ENCODE measurements around the gene PIN1.

DNA sequence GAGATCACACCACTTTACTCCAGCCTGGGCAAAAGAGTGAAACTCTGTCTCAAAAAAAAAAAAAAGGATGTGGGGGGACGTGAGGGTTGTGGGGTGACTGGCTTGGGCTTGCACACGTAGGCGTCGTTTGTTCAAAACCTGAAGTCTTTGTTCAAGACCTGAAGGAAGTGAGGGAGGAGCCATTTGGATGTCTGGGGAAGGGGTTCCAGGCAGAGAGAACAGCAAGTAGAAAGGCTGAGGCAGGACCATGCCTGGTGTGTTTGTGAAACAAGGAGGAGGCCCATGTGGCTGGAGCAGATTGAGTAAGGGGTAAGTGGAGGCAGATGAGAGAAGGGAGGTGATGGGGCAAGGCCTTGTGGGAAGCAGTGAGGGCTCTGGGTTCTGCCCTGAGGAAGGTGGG lies 27.8 kb downstream of the PIN1 start:
- TF ChIP-seq, protein P1, sequence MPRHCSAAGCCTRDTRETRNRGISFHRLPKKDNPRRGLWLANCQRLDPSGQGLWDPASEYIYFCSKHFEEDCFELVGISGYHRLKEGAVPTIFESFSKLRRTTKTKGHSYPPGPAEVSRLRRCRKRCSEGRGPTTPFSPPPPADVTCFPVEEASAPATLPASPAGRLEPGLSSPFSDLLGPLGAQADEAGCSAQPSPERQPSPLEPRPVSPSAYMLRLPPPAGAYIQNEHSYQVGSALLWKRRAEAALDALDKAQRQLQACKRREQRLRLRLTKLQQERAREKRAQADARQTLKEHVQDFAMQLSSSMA (CRISPR knock-in tag; IDR thresholded peaks at IDR 0.05) = no peak
- TF ChIP-seq RXRA (CRISPR knock-in tag; IDR thresholded peaks at IDR 0.05) (no peak), HOXD1 (CRISPR knock-in tag; IDR thresholded peaks at IDR 0.05) (no peak), CREB1 (IDR thresholded peaks at IDR 0.05) (no peak), CREB1 (CRISPR knock-in tag; IDR thresholded peaks at IDR 0.05) (no peak), ZSCAN29 (CRISPR knock-in tag; conservative IDR thresholded peaks at IDR 0.05) (no peak), FOXK1 (CRISPR knock-in tag; IDR thresholded peaks at IDR 0.05; ENCODE audit: borderline replicate concordance, low read depth) (no peak), ZNF564 (CRISPR knock-in tag; IDR thresholded peaks at IDR 0.05) (no peak), CEBPB (IDR thresholded peaks at IDR 0.05; ENCODE audit: borderline replicate concordance, low read depth, low read length) (no peak), ZNF670 (CRISPR knock-in tag; IDR thresholded peaks at IDR 0.05; ENCODE audit: borderline replicate concordance) (no peak)
- TF ChIP-seq, protein P2, sequence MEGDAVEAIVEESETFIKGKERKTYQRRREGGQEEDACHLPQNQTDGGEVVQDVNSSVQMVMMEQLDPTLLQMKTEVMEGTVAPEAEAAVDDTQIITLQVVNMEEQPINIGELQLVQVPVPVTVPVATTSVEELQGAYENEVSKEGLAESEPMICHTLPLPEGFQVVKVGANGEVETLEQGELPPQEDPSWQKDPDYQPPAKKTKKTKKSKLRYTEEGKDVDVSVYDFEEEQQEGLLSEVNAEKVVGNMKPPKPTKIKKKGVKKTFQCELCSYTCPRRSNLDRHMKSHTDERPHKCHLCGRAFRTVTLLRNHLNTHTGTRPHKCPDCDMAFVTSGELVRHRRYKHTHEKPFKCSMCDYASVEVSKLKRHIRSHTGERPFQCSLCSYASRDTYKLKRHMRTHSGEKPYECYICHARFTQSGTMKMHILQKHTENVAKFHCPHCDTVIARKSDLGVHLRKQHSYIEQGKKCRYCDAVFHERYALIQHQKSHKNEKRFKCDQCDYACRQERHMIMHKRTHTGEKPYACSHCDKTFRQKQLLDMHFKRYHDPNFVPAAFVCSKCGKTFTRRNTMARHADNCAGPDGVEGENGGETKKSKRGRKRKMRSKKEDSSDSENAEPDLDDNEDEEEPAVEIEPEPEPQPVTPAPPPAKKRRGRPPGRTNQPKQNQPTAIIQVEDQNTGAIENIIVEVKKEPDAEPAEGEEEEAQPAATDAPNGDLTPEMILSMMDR (CRISPR knock-in tag; IDR thresholded peaks at IDR 0.05) = no peak
- TF ChIP-seq, protein P3, sequence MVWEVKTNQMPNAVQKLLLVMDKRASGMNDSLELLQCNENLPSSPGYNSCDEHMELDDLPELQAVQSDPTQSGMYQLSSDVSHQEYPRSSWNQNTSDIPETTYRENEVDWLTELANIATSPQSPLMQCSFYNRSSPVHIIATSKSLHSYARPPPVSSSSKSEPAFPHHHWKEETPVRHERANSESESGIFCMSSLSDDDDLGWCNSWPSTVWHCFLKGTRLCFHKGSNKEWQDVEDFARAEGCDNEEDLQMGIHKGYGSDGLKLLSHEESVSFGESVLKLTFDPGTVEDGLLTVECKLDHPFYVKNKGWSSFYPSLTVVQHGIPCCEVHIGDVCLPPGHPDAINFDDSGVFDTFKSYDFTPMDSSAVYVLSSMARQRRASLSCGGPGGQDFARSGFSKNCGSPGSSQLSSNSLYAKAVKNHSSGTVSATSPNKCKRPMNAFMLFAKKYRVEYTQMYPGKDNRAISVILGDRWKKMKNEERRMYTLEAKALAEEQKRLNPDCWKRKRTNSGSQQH (CRISPR knock-in tag; IDR thresholded peaks at IDR 0.05; ENCODE audit: low read depth) = no peak
- TF ChIP-seq, protein P4, sequence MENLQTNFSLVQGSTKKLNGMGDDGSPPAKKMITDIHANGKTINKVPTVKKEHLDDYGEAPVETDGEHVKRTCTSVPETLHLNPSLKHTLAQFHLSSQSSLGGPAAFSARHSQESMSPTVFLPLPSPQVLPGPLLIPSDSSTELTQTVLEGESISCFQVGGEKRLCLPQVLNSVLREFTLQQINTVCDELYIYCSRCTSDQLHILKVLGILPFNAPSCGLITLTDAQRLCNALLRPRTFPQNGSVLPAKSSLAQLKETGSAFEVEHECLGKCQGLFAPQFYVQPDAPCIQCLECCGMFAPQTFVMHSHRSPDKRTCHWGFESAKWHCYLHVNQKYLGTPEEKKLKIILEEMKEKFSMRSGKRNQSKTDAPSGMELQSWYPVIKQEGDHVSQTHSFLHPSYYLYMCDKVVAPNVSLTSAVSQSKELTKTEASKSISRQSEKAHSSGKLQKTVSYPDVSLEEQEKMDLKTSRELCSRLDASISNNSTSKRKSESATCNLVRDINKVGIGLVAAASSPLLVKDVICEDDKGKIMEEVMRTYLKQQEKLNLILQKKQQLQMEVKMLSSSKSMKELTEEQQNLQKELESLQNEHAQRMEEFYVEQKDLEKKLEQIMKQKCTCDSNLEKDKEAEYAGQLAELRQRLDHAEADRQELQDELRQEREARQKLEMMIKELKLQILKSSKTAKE (CRISPR knock-in tag; IDR thresholded peaks at IDR 0.05; ENCODE audit: borderline replicate concordance) = no peak
